ENCODE data around the gene ACADVL. TPM values are rescaled to one million over a fixed set of nuclear protein-coding genes. Genes with fewer than 3 reads are reported as not detected.

Gene ACADVL
- total and polyA plus RNA-seq, 2 donors (not counting 1 experiment from before 2014, with no cell fraction given): 640 to 696 TPM

GRCh38 chr17:7204828-7205461 is 14.8 kb upstream of the ACADVL start:
- H3K4me1 Mint-ChIP-seq: peaks cover 28% of the 10 kb centered on the region
- H3K36me3 ChIP-seq (replicated peaks in 1 of 2; ENCODE audit: control extremely low read depth in 1 of 2, control insufficient read depth in 1 of 2, extremely low read depth in 1 of 2, insufficient read depth in 2 of 2, low read length in 1 of 2): no peaks in the 10 kb centered on the region
- H4K20me1 ChIP-seq (ENCODE audit: control insufficient read depth, insufficient read depth, low read length, poor library complexity, severe bottlenecking): no peaks in the 10 kb centered on the region
- H3K27ac Mint-ChIP-seq: peak overlapping the region; percentile 91
- H3K27me3 Mint-ChIP-seq: peaks cover under 1% of the 10 kb centered on the region
- DNase-seq: peak; percentile 99
- peak overlapping the region; percentile 61 for H2AFZ ChIP-seq (ENCODE audit: insufficient read depth, low read depth, low read length, poor library complexity, severe bottlenecking)
- no peaks in the 10 kb centered on the region for H3K9me3 Mint-ChIP-seq (ENCODE audit: insufficient read depth)
- WGBS (ENCODE audit: insufficient coverage): under 1% methylated on average over 34 of the region's 34 CpGs
- peak overlapping the region; percentile 74 for H3K4me2 ChIP-seq (replicated peaks; ENCODE audit: low read depth, low read length, poor library complexity, severe bottlenecking)
- peak overlapping the region; percentile 65 for H3K9ac ChIP-seq (ENCODE audit: low read length)
- POLR2A ChIA-PET: interaction anchor here (0.7 to 1.6 kb wide), 5 partner anchors 20 to 1047 kb away, joined by 3 to 12 read pairs (median 4); partner anchors contain the start of genes DVL2 and GABARAP
- no peaks in the 10 kb centered on the region for H3K27me3 ChIP-seq (replicated peaks in 1 of 4; ENCODE audit: control extremely low read depth in 1 of 4, control insufficient read depth in 3 of 4, insufficient read depth in 4 of 4, low read length in 3 of 4)
- peak overlapping the region; percentile 86 to 93 for H3K27ac ChIP-seq (ENCODE audit: low read length in 2 of 2)
- H3K4me1 ChIP-seq (ENCODE audit: control insufficient read depth in 2 of 2, insufficient read depth in 2 of 2, low read length in 2 of 2): peaks cover 17 to 25% of the 10 kb centered on the region in 2 donors
- intact Hi-C loops (cut with micrococcal nuclease): loop anchor here (1.0 to 2.0 kb wide), 10 partner anchors 9 to 278 kb away; partner anchors contain the start of genes ACADVL, DLG4, DVL2 and EIF5A
- peak overlapping the region in 4 of 5 experiments; percentile 49 to 65 (median 55) for H3K4me3 ChIP-seq (ENCODE audit: control extremely low read depth in 1 of 5, extremely low read depth in 1 of 5, insufficient read depth in 1 of 5, low read depth in 2 of 5, low read length in 4 of 5)
- CTCF ChIA-PET: interaction anchor here (0.6 to 1.2 kb wide), 3 partner anchors 15 to 72 kb away, joined by 3 to 4 read pairs (median 4); partner anchors contain the start of genes ACADVL and DLG4
- H3K4me3 Mint-ChIP-seq: peak overlapping the region; percentile 82
- no peaks in the 10 kb centered on the region for H3K9me3 ChIP-seq (ENCODE audit: control extremely low read depth in 1 of 3, control insufficient read depth in 2 of 3, insufficient read depth in 1 of 3, low read length in 2 of 3)
- TF ChIP-seq EZH2 (IDR thresholded peaks at IDR 0.05; ENCODE audit: borderline replicate concordance, insufficient read depth, low read depth, low read length, poor library complexity, severe bottlenecking) (no peak), CTCF (IDR thresholded peaks at IDR 0.05) (no peak)
- peak; percentile 85 for ATAC-seq (ENCODE audit: low read depth)
- no peaks in the 10 kb centered on the region for H3K79me2 ChIP-seq (ENCODE audit: control insufficient read depth, insufficient read depth, low read length)

DNA sequence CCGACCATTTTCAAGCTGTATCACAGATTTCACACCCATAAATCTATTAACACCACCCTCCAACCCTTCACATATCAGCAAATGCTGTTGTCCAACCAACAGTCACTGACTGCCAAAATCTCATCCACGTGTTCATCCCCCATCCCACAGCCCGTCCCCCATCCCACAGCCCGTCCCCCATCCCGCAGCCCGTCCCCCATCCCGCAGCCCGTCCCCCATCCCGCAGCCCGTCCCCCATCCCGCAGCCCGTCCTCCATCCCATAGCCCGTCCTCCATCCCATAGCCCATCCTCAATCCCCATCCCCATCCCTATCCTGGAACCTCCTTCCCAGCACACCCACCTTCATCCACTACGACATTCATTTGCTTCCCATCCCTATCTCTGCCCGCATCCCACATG is 14.2 kb upstream of the ACADVL start:
- Histone ChIP-seq H3K4me3 (ENCODE audit: control extremely low read depth in 1 of 5, extremely low read depth in 1 of 5, insufficient read depth in 1 of 5, low read depth in 2 of 5, low read length in 4 of 5) (peak overlapping the region in 4 of 5 experiments; percentile 49 to 65 (median 55)), H3K27me3 (replicated peaks in 1 of 4; ENCODE audit: control extremely low read depth in 1 of 4, control insufficient read depth in 3 of 4, insufficient read depth in 4 of 4, low read length in 3 of 4) (peaks cover 0 to 3% (median 0%) of the 10 kb centered on the region in 4 experiments), H3K4me1 (ENCODE audit: control insufficient read depth in 2 of 2, insufficient read depth in 2 of 2, low read length in 2 of 2) (peaks cover 17 to 25% of the 10 kb centered on the region in 2 donors), H3K4me2 (replicated peaks; ENCODE audit: low read depth, low read length, poor library complexity, severe bottlenecking) (peak overlapping the region; percentile 74), H3K9ac (ENCODE audit: low read length) (peak overlapping the region; percentile 65), H3K79me2 (ENCODE audit: control insufficient read depth, insufficient read depth, low read length) (no peaks in the 10 kb centered on the region), H2AFZ (ENCODE audit: insufficient read depth, low read depth, low read length, poor library complexity, severe bottlenecking) (peak overlapping the region; percentile 61), H3K36me3 (replicated peaks in 1 of 2; ENCODE audit: control extremely low read depth in 1 of 2, control insufficient read depth in 1 of 2, extremely low read depth in 1 of 2, insufficient read depth in 2 of 2, low read length in 1 of 2) (no peaks in the 10 kb centered on the region), H3K9me3 (ENCODE audit: control extremely low read depth in 1 of 3, control insufficient read depth in 2 of 3, insufficient read depth in 1 of 3, low read length in 2 of 3) (no peaks in the 10 kb centered on the region), H3K27ac (ENCODE audit: low read length in 2 of 2) (peak overlapping the region; percentile 86 to 93), H4K20me1 (ENCODE audit: control insufficient read depth, insufficient read depth, low read length, poor library complexity, severe bottlenecking) (no peaks in the 10 kb centered on the region)
- peak overlapping the region; percentile 82 for H3K4me3 Mint-ChIP-seq
- ChIA-PET CTCF (interaction anchor here (1.0 to 1.5 kb wide), 3 partner anchors 9 to 44 kb away, joined by 3 to 4 read pairs (median 4); partner anchors contain the start of genes ACADVL and DLG4), POLR2A (interaction anchor here (1.0 kb wide), 1 partner anchor 14 kb away, joined by 4 read pairs; the partner anchor contains the start of genes ACADVL and DLG4)
- DNase-seq: no peak
- peaks cover 5% of the 10 kb centered on the region for H3K27me3 Mint-ChIP-seq
- 87% methylated on average over 11 of the region's 15 CpGs for WGBS (ENCODE audit: insufficient coverage)
- peak overlapping the region; percentile 91 for H3K27ac Mint-ChIP-seq
- no peaks in the 10 kb centered on the region for H3K9me3 Mint-ChIP-seq (ENCODE audit: insufficient read depth)
- intact Hi-C loops (cut with micrococcal nuclease): loop anchor here (1.0 to 2.0 kb wide), 10 partner anchors 9 to 277 kb away; partner anchors contain the start of genes ACADVL, DLG4, DVL2 and EIF5A
- TF ChIP-seq CTCF (IDR thresholded peaks at IDR 0.05) (no peak), EZH2 (IDR thresholded peaks at IDR 0.05; ENCODE audit: borderline replicate concordance, insufficient read depth, low read depth, low read length, poor library complexity, severe bottlenecking) (no peak)
- ATAC-seq (ENCODE audit: low read depth): no peak
- H3K4me1 Mint-ChIP-seq: peaks cover 28% of the 10 kb centered on the region

All from B cell (primary cell).